ENCODE data around the gene B4GALNT4. TPM values are rescaled to one million over a fixed set of nuclear protein-coding genes. Genes with fewer than 3 reads are reported as not detected.
A peak's percentile ranks its signal among the peaks of the same experiment; 100 is the strongest.

The B4GALNT4 gene
- total and polyA plus RNA-seq, 2 of the 8 experiments (the other 6 are each of a cell fraction or from before 2014, with no cell fraction given): 40.9 to 76.3 TPM

DNA sequence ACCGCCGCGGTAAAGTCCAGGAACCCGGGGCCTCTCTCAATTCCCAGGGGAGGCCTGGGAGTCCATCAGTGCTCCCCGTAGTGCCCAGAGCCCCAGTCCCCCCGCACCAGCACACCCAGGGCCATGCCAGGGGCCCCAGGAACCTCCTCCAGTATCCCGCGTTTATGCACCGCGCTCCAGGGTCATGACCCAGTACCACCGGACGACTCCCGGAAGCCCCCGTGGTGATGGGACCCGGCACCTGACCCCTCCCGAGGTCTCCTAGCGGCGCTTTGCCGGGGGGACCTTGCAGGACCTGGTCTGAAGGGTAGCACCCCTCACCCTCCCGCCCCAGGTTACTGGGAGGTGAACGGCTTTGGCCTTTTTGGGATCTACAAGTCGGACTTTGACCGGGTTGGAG, 11.2 kb downstream of the B4GALNT4 start:
- Histone ChIP-seq H3K4me2 (ENCODE audit: insufficient read depth in 1 of 2, low read depth in 2 of 2, low read length in 2 of 2) (no peak overlapping the region), H3K79me1 (ENCODE audit: low read depth, low read length) (no peaks in the 10 kb centered on the region), H3K14ac (ENCODE audit: insufficient read length) (no peak overlapping the region), H2BK15ac (ENCODE audit: low read length) (no peak overlapping the region), H4K8ac (ENCODE audit: extremely low read depth, insufficient read depth, low read length) (peak overlapping the region; percentile 68), H4K91ac (replicated peaks; ENCODE audit: insufficient read length, low read length) (no peak overlapping the region), H2BK5ac (ENCODE audit: low read depth, low read length) (no peak overlapping the region), H3K27me3 (replicated peaks in 1 of 4; ENCODE audit: control insufficient read depth in 3 of 4, extremely low read depth in 1 of 4, insufficient read depth in 3 of 4, low read length in 3 of 4) (no peaks in the 10 kb centered on the region), H3K4ac (replicated peaks; ENCODE audit: insufficient read length, low read depth, low read length) (no peak overlapping the region), H3K4me1 (replicated peaks in 1 of 4; ENCODE audit: control insufficient read depth in 3 of 4, insufficient read depth in 4 of 4, low read length in 3 of 4) (no peaks in the 10 kb centered on the region), H3K36me3 (ENCODE audit: control insufficient read depth in 2 of 4, insufficient read depth in 4 of 4, low read length in 3 of 4) (peaks cover 0 to 43% (median 6%) of the 10 kb centered on the region in 4 experiments; a peak in 5 of 8 replicates), H3K79me2 (ENCODE audit: control insufficient read depth in 1 of 2, insufficient read depth in 2 of 2, low read length in 2 of 2) (no peaks in the 10 kb centered on the region), H2BK120ac (replicated peaks; ENCODE audit: low read depth, low read length) (no peak overlapping the region), H2AFZ (ENCODE audit: low read length) (no peak overlapping the region), H3K4me3 (ENCODE audit: extremely low read depth in 1 of 4, insufficient read depth in 2 of 4, low read depth in 3 of 4, low read length in 4 of 4) (no peak overlapping the region), H2BK12ac (ENCODE audit: low read depth, low read length) (no peak overlapping the region), H3K56ac (replicated peaks; ENCODE audit: insufficient read length, low read depth, low read length) (no peak overlapping the region), H2BK20ac (ENCODE audit: low read length) (no peak overlapping the region), H3K9ac (replicated peaks in 1 of 4; ENCODE audit: extremely low read depth in 1 of 4, low read depth in 3 of 4, low read length in 3 of 4) (no peak overlapping the region), H3K27ac (ENCODE audit: low read depth, low read length) (no peak overlapping the region), H4K20me1 (replicated peaks in 1 of 2; ENCODE audit: control insufficient read depth in 1 of 2, insufficient read depth in 2 of 2, low read length in 2 of 2) (peaks cover 0 to 6% of the 10 kb centered on the region in 2 experiments), H3K23me2 (ENCODE audit: low read depth, low read length) (no peaks in the 10 kb centered on the region), H2AK5ac (ENCODE audit: low read depth, low read length) (no peak overlapping the region), H3K23ac (ENCODE audit: insufficient read length) (no peak overlapping the region), H4K5ac (ENCODE audit: insufficient read length, low read depth, low read length) (no peak overlapping the region), H3K9me3 (ENCODE audit: insufficient read depth in 2 of 2, low read depth in 1 of 2, low read length in 1 of 2) (peaks cover 0 to under 1% of the 10 kb centered on the region in 2 experiments; a peak in 2 of 4 replicates), H3K18ac (ENCODE audit: extremely low read depth, low read length) (no peak overlapping the region)
- POLR2A ChIA-PET (ENCODE audit: partially characterized antibody): interaction anchor here (1.3 to 1.9 kb wide), 4 partner anchors 12 to 26 kb away, joined by 3 to 6 read pairs (median 4); partner anchors contain the start of gene B4GALNT4
- DNase-seq (ENCODE audit: low read depth in 1 of 2, low spot score in 2 of 2) (no peak), FAIRE-seq (no peak)
- CTCF ChIA-PET (ENCODE audit: partially characterized antibody): interaction anchor here (1.0 kb wide), 1 partner anchor 17 kb away, joined by 3 read pairs; no protein-coding TSS in a partner anchor
- TF ChIP-seq SRF (IDR thresholded peaks at IDR 0.05; ENCODE audit: low read depth, low read length): no peak
- TF ChIP-seq JUND (IDR thresholded peaks at IDR 0.05; ENCODE audit: low read length): no peak
- 96% methylated on average over 10 of the region's 23 CpGs; no CpG with 5 or more reads in 1 of the 2 experiments for WGBS, 2 experiments (ENCODE audit: extremely low coverage in 1 of 2, insufficient coverage in 1 of 2, insufficient read length in 1 of 2, insufficient replicate concordance in 2 of 2, low coverage in 1 of 2, low lambda C conversion rate in 2 of 2, missing lambda C conversion rate in 1 of 2)

Measured in H1 (cell line).